HEK293T (cell line): ENCODE data around the gene SPIRE1.

Experiments
- CTCF ChIA-PET: fragments of 350-600 bp; formaldehyde crosslinking; extraction: SDS; loops from one replicate; lab custom pipeline; 2021; ENCODE audit warnings: antibody characterized with exemption, inconsistent platforms; lab: Yijun Ruan, JAX
- POLR2A ChIA-PET: fragments of 350-600 bp; formaldehyde crosslinking; extraction: SDS; loops from one replicate; lab custom pipeline; 2020; ENCODE audit warnings: antibody characterized with exemption, inconsistent platforms; lab: Yijun Ruan, JAX
- DNase-seq: peaks from one replicate; pipeline ENCODE4 v3.0.0; 2012; ENCODE audit warnings: mixed read lengths; ENCODE audit errors: extremely low spot score
- ARNT ChIP-seq: fragments of 450-650 bp; IDR thresholded peaks from 2 replicates; pipeline ENCODE4 v1.6.1; 2017; ENCODE audit warnings: mild to moderate bottlenecking
- BHLHE40 ChIP-seq: fragments of 450-650 bp; IDR thresholded peaks from 2 replicates; pipeline ENCODE4 v1.6.1; 2016; ENCODE audit warnings: mild to moderate bottlenecking, moderate library complexity, borderline replicate concordance
- CTBP1 ChIP-seq: fragments of 450-650 bp; IDR thresholded peaks from 2 replicates; pipeline ENCODE4 v1.6.1; 2016; ENCODE audit warnings: borderline replicate concordance
- ELF4 ChIP-seq: fragments of 450-650 bp; IDR thresholded peaks from 2 replicates; pipeline ENCODE4 v1.6.1; 2017; ENCODE audit warnings: antibody characterized with exemption
- FOXA1 ChIP-seq: fragments of 450-650 bp; IDR thresholded peaks from 2 replicates; pipeline ENCODE4 v1.6.1; 2016; ENCODE audit warnings: mild to moderate bottlenecking
- FOXK2 ChIP-seq: fragments of 450-650 bp; IDR thresholded peaks from 2 replicates; pipeline ENCODE4 v1.6.1; 2016; ENCODE audit warnings: mild to moderate bottlenecking
- FOXM1 ChIP-seq: fragments of 450-650 bp; IDR thresholded peaks from 2 replicates; pipeline ENCODE4 v1.6.1; 2017; ENCODE audit warnings: mild to moderate bottlenecking, borderline replicate concordance
- HDGF ChIP-seq: fragments of 450-650 bp; IDR thresholded peaks from 2 replicates; pipeline ENCODE4 v1.6.1; 2017; ENCODE audit warnings: antibody characterized with exemption, borderline replicate concordance
- L3MBTL2 ChIP-seq: fragments of 450-650 bp; conservative IDR thresholded peaks from 2 replicates; pipeline ENCODE4 v1.6.1; 2016; ENCODE audit warnings: mild to moderate bottlenecking
- LEF1 ChIP-seq: fragments of 450-650 bp; IDR thresholded peaks from 2 replicates; pipeline ENCODE4 v1.6.1; 2017; ENCODE audit warnings: mild to moderate bottlenecking, borderline replicate concordance
- NFRKB ChIP-seq: fragments of 450-650 bp; IDR thresholded peaks from 2 replicates; pipeline ENCODE4 v1.6.1; 2016; ENCODE audit warnings: mild to moderate bottlenecking, moderate library complexity
- PKNOX1 ChIP-seq: fragments of 450-650 bp; IDR thresholded peaks from 2 replicates; pipeline ENCODE4 v1.6.1; 2016
- SP1 ChIP-seq: fragments of 450-650 bp; IDR thresholded peaks from 2 replicates; pipeline ENCODE4 v1.6.1; 2017
- SUZ12 ChIP-seq: fragments of 450-650 bp; IDR thresholded peaks from 2 replicates; pipeline ENCODE4 v1.6.1; 2016; ENCODE audit warnings: mild to moderate bottlenecking
- TARDBP ChIP-seq: fragments of 450-650 bp; IDR thresholded peaks from 2 replicates; pipeline ENCODE4 v1.6.1; 2016
- ZNF384 ChIP-seq: fragments of 450-650 bp; IDR thresholded peaks from 2 replicates; pipeline ENCODE4 v1.6.1; 2016

The SPIRE1 gene

GRCh38 chr18:12441475-12442034, 216.4 kb downstream of the SPIRE1 start:
- no peak for DNase-seq
- CTCF ChIA-PET, result no interaction called here
- TF ChIP-seq FOXM1 (no peak), PKNOX1 (no peak), ZNF384 (no peak), TARDBP (no peak), BHLHE40 (no peak), SUZ12 (no peak), ARNT (no peak), HDGF (no peak), L3MBTL2 (no peak), LEF1 (no peak), FOXA1 (no peak), FOXK2 (no peak), ELF4 (no peak), SP1 (no peak), NFRKB (no peak), CTBP1 (no peak)
- POLR2A ChIA-PET, result no interaction called here

GRCh38 chr18:12438257-12438656, 219.7 kb downstream of the SPIRE1 start:
- ChIA-PET CTCF (no interaction called here), POLR2A (no interaction called here)
- no peak for DNase-seq

GRCh38 chr18:12435867-12436266, 222.0 kb downstream of the SPIRE1 start:
- no peak for DNase-seq
- TF ChIP-seq L3MBTL2 (no peak), ZNF384 (no peak), PKNOX1 (no peak), LEF1 (no peak), SP1 (no peak), ELF4 (no peak), FOXA1 (no peak), BHLHE40 (no peak), ARNT (no peak), HDGF (no peak), FOXK2 (no peak), NFRKB (no peak), FOXM1 (no peak)
- POLR2A ChIA-PET, result no interaction called here
- CTCF ChIA-PET, result no interaction called here

More at GRCh38 chr18:12438257-12438656, 219.7 kb downstream of the SPIRE1 start:
- TF ChIP-seq FOXK2, result no peak
- TF ChIP-seq ARNT, result no peak
- no peak for TF ChIP-seq CTBP1
- TF ChIP-seq PKNOX1, result no peak

GRCh38 chr18:12434541-12434929, 223.4 kb downstream of the SPIRE1 start:
- ChIA-PET CTCF (no interaction called here), POLR2A (no interaction called here)
- TF ChIP-seq FOXA1, result no peak
- TF ChIP-seq HDGF, result no peak
- TF ChIP-seq PKNOX1, result no peak
- TF ChIP-seq TARDBP, result no peak
- TF ChIP-seq ELF4, result no peak
- TF ChIP-seq BHLHE40, result no peak
- no peak for TF ChIP-seq NFRKB
- no peak for TF ChIP-seq FOXK2
- TF ChIP-seq LEF1, result no peak
- TF ChIP-seq CTBP1, result no peak
- no peak for TF ChIP-seq SUZ12
- TF ChIP-seq SP1, result no peak
- TF ChIP-seq ARNT, result no peak
- TF ChIP-seq L3MBTL2, result no peak
- no peak for TF ChIP-seq FOXM1
- TF ChIP-seq ZNF384, result no peak
- DNase-seq, result no peak

GRCh38 chr18:12433829-12434540, 223.9 kb downstream of the SPIRE1 start:
- no peak for TF ChIP-seq BHLHE40
- no peak for TF ChIP-seq FOXM1
- no peak for TF ChIP-seq FOXA1
- no peak for TF ChIP-seq TARDBP
- TF ChIP-seq ELF4, result no peak
- no peak for TF ChIP-seq CTBP1
- no peak for TF ChIP-seq FOXK2
- no peak for TF ChIP-seq ARNT
- TF ChIP-seq PKNOX1, result no peak
- no peak for TF ChIP-seq HDGF
- no peak for TF ChIP-seq SUZ12
- no peak for TF ChIP-seq NFRKB
- no peak for TF ChIP-seq SP1
- no peak for TF ChIP-seq L3MBTL2
- no peak for TF ChIP-seq LEF1
- TF ChIP-seq ZNF384, result no peak
- ChIA-PET POLR2A (interaction anchor here (1.4 kb wide), 1 partner anchor 11 kb away, joined by 3 read pairs; no protein-coding TSS in a partner anchor), CTCF (no interaction called here)
- DNase-seq, result no peak
